ENCODE data around the gene EFNB2.

- no peak for TF ChIP-seq NFIC (IDR thresholded peaks at IDR 0.05)
- TF ChIP-seq LARP7 (IDR thresholded peaks at IDR 0.05): no peak
- no peak for TF ChIP-seq PTTG1 (tag; IDR thresholded peaks at IDR 0.05; ENCODE audit: low read depth)
- no peak for TF ChIP-seq UBTF (IDR thresholded peaks at IDR 0.05; ENCODE audit: borderline replicate concordance in 1 of 2, low read depth in 2 of 2, low read length in 2 of 2)
- TF ChIP-seq ZNF263 (CRISPR knock-in tag; IDR thresholded peaks at IDR 0.05; ENCODE audit: borderline replicate concordance): no peak
These were observed 22.2 kb downstream of the EFNB2 start for GRCh38 chr13:106513025-106513983.

Measured in K562 (cell line).